GM12801 (cell line): ENCODE data around the gene NOG.

Source experiments
- CTCF ChIP-seq: IDR thresholded peaks from one replicate; pipeline ENCODE4 v1.5.1; 2011; ENCODE audit warnings: control low read depth; ENCODE audit not compliant: insufficient read length; ENCODE audit errors: extremely low read depth

Gene NOG

GRCh38 chr17:56593086-56593645 lies 333 bp upstream of the NOG start:
- no peak for TF ChIP-seq CTCF

GRCh38 chr17:56594320-56595107 lies 1.0 kb downstream of the NOG start:
- TF ChIP-seq CTCF = no peak

GRCh38 chr17:56595108-56595418 lies 1.6 kb downstream of the NOG start:
- no peak for TF ChIP-seq CTCF

GRCh38 chr17:56595831-56596690 lies 2.6 kb downstream of the NOG start:
- TF ChIP-seq CTCF = no peak

- no peak for TF ChIP-seq CTCF
Observed at GRCh38 chr17:56596691-56597494, 3.4 kb downstream of the NOG start.

GRCh38 chr17:56597495-56597990 lies 4.0 kb downstream of the NOG start:
- no peak for TF ChIP-seq CTCF
